HTR-8/SVneo (cell line): ENCODE data around the gene PSG4.
"Not testable (repeated sequence)": the region's sequence is repeated elsewhere in the genome, so short reads cannot be mapped to it uniquely, and the experiment has no call there.

Experiments
- DNase-seq: peaks from one replicate; pipeline ENCODE4 v3.0.0; 2011; ENCODE audit warnings: low spot score, mixed read lengths; ENCODE audit not compliant: insufficient read length
- FAIRE-seq: peaks from 2 replicates; lab custom pipeline; 2011; peaks lifted over from hg19 to GRCh38; lab: Jason Lieb, UNC

PSG4 gene

DNA sequence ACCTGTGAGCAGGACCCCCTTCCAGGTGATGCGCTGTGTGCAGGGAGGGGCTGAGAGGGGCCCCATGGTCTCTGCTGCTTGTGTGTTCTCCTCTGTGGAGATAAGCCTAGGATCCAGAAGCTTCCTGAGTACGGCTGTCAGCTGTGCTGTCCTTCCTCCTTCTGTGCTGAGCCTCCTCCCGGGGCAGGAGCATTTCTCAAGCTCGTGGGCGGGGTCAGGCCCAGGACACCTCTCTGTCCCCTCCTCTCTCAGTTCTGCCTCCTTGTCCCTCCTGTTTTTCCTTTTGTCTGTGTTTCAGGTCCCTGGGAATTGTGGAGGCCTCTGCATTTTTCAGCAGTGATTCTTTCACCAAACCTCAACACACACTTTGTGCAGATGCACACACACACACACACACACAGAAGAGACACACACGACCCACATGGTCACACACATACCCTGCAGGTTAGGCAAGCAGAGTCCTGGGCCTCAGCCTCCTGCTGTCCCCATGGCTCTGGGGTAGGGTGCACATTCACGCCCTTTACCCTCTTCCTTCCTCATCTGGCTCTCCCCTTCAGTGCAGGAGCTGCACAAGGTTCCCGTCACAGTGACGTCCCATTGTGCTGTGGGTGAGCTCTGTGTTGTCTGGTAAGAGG, at the start of gene PSG4:
TSS of gene PSG4 (minus strand) at position 168 of the 635 bp plus-strand sequence. CDS start at position 66, 102 bp downstream.
- peak; percentile 60 for FAIRE-seq
- not testable (repeated sequence) for DNase-seq

DNA sequence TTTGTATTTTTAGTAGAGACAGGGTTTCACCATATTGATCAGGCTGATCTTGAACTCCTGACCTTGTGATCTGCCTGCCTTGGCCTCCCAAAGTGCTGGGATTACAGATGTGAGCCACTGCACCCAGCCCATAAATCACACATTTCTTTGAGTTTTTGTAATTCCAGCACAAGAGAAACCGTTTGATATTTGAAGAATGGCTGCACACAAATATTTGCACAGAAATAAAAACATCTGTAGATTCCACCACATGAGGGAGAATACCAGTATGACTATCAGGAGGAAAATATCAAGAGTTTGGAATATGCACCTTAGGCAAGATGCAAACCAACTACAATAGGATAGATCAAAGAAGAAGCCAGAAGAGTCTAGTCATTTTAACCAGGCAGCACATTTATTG, 46.0 kb upstream of the PSG4 start:
- not testable (repeated sequence) for DNase-seq, FAIRE-seq

DNA sequence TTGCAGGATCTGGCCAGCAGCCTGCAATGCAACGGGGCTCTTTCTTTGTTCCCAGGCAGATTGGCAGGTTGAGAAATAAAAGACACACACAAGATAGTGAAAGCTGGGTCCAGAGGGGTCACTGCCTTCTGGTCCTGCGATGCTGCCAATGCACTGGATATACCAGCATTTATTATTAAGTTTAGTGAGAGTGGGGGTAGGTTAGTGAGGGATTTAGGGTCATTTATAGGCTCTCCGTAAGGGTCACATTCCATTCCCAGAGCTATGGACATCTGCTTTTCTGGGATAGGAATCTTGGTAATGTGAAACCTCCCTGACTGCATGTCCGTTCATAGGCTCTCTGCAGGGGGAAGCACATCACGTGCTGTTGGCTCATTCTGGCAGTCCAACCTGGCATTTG, 44.9 kb upstream of the PSG4 start:
- not testable (repeated sequence) for FAIRE-seq, DNase-seq

DNA sequence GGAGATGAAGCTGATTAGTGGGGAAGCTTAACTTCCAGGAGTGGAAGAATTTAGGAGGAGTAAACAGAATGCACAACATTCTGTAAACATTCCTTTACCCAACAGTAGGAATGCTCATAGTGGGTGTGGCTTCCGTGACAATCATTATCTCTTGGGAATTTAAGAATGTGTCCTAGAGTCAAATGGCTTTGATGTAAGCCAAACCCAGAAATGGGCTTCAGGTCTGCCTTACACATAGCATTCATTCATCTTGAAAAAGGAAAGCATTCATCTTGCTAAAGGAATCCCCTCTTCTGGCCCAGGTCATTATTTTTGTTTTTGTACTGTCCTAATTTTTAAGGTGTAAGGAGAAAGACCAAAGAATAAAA, 43.2 kb upstream of the PSG4 start:
- DNase-seq = not testable (repeated sequence)

DNA sequence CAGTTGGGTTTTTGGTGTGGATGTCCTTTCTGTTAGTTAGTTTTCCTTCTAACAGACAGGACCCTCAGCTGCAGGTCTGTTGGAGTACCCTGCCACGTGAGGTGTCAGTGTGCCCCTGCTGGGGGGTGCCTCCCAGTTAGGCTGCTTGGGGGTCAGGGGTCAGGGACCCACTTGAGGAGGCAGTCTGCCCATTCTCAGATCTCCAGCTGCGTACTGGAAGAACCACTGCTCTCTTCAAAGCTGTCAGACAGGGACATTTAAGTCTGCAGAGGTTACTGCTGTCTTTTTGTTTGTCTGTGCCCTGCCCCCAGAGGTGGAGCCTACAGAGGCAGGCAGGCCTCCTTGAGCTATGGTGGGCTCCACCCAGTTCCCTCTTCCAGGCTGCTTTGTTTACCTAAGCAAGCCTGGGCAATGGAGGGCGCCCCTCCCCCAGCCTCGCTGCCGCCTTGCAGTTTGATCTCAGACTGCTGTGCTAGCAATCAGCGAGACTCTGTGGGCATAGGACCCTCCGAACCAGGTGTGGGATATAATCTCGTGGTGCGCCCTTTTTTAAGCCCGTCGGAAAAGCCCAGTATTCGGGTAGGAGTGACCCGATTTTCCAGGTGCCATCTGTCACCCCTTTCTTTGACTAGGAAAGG, 41.9 kb upstream of the PSG4 start:
- FAIRE-seq, DNase-seq: not testable (repeated sequence)

More for the DNA sequence above, 43.2 kb upstream of the PSG4 start:
- not testable (repeated sequence) for FAIRE-seq

- not testable (repeated sequence) for DNase-seq, FAIRE-seq
Observed at GRCh38 chr19:43245848-43246247, 40.4 kb upstream of the PSG4 start.

- not testable (repeated sequence) for DNase-seq, FAIRE-seq
Observed at GRCh38 chr19:43242211-43242610, 36.8 kb upstream of the PSG4 start.

DNA sequence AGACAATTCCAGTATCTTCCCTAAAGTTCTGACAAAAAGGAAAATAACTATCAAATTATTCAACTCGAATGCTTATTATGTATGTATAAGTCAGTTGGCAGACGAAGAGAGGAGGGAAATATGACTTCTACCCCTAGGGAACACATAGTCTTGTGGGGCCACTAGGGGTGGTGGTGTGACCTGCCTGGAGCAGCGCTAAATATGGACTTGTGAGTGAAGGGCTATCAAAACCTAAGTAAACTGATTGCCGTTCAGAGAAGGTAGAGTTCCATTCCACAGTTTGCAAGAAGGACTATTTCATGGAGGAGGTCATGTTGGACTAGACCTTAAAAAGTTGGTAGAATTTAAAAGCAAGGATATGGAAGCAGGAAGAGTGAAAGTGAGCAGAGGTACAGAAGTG, 32.8 kb upstream of the PSG4 start:
- DNase-seq, FAIRE-seq: not testable (repeated sequence)

DNA sequence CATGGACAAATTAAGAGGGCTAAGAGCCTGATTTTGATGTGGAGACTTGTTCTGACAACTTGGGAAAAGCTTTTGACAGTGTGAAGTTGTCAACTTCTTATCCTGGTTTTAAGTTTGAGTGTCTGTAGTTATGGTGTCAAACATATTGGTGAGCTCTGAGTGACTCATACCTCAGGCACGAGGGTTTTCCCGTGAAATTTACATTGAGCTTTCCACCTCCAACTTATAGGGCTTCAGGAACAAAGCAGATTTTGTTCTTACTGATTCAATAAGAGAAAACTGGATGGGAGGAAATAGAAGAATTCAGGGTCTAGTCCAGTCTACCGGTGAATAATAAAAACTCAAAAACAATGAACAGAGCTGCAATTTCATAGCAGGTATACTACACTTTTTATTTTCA, 30.2 kb upstream of the PSG4 start:
- not testable (repeated sequence) for FAIRE-seq

DNA sequence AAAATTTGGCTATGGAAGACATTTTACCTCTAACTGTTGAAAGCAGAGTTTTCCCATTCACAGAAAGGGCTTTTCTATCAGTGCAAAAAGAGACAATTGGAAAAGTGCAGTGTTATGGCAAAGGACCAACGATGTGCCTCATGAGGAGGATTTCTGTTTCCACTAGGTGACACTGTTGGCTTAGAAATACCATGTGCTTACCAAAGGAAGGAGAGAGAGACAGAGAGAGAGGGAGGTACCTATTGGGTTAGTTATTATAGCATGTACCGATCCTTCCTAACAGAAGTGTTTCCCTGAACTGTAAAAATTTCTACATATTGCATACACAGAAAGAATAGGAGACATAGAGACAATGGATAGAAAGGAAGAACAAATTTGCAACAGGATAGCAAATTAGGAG, 23.9 kb upstream of the PSG4 start:
- no peak for DNase-seq

More for the DNA sequence above, 30.2 kb upstream of the PSG4 start:
- not testable (repeated sequence) for DNase-seq

GRCh38 chr19:43228730-43229129, 23.3 kb upstream of the PSG4 start:
- not testable (repeated sequence) for FAIRE-seq, DNase-seq

More for the DNA sequence above, 23.9 kb upstream of the PSG4 start:
- no peak for FAIRE-seq

DNA sequence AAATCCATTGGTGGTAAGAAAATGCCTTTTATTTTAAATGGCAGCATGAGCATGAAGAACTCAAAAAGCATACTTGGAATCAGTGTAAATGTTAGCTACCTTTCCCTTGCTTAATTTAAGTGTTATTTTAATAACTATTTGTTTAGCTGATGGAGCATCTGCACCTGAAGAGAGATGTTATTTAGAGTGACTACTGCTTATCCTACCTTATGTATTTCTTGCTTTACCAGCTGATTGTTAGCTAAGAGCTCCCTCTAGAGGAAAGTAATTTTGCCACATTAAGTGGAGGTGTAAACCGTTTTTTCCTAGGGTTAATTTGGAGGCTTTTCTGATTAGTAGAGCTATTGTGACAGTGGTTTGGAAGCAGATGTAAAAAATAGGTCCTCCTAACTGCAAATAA, 21.5 kb upstream of the PSG4 start:
- not testable (repeated sequence) for FAIRE-seq

DNA sequence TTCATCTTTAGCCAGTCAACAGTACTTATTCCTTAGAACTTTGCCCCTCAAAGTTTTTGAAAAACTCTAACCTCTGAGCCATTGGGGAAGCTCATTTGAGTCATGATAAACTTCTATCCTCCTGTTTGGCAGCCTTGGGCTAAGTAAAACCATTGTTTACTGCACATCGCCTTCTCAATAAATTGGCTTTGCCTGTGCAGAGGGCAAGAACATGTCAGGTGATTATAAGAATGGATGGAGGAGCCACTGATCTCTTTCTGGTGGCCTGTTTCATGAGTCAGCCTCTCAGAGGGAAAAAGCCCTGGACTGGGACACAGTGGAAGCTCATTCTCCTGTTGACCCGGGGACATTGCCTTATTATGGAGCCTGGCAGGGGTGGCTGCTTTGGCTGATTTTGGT, 19.4 kb upstream of the PSG4 start:
- DNase-seq (no peak), FAIRE-seq (no peak)

More for the DNA sequence above, 21.5 kb upstream of the PSG4 start:
- DNase-seq = not testable (repeated sequence)

- FAIRE-seq = not testable (repeated sequence)
- peak; percentile 43 for DNase-seq
Observed at GRCh38 chr19:43224201-43224854, 18.9 kb upstream of the PSG4 start.

DNA sequence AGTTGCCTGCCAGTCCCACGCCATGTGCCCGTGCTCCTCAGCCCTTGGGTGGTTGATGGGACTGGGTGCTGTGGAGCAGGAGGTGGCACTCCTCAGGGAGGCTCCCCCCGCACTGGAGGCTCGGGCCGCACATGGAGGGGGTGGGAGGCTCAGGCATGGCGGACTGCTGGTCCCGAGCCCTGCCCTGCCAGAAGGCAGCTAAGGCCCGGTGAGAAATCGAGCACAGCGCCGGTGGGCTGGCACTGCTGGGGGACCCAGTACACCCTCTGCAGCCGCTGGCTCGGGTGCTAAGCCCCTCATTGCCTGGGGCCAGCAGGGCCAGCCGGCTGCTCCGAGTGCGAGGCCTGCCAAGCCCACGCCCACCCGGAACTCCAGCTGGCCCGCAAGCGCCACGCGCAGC, 16.5 kb upstream of the PSG4 start:
- not testable (repeated sequence) for DNase-seq, FAIRE-seq

GRCh38 chr19:43219136-43219535, 13.7 kb upstream of the PSG4 start:
- FAIRE-seq, DNase-seq: not testable (repeated sequence)

DNA sequence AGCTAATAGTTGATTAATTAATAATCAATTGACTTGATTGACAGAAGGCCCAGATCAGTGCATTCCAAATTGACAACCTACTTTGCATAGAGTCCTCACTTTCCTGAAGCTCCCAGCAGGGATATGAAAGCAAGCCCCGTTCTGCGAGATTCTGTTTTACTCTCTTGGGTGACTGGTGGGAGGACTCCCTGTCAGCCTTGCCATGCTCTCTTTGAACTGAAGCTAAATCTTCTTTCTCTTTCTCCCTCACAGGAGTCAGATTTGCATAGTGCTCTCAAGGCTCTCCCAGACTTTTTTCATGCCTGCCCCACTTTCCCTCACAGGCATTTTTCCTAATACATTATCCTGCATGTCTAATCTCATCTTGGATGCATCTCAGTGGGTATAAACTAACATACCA, 10.4 kb upstream of the PSG4 start:
- DNase-seq, FAIRE-seq: not testable (repeated sequence)

DNA sequence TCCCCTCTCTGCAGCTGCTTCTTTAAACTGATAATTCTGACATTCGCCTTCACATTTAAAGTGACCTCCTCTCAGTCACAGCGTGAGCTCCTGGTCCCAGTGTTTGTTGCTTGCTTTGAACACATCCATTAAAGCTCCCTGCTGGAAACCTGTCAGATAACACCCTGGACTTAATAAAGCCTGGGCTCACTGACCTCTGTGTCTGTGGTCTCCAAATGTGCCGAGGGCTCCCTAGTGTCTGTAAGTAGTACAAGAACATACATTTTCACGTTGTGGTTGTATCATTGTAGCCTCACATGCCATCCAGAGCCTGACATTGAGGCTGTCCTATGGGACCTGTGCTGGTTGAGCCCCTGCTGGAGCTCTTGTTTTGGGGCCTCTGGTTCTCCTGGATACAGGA, 2.6 kb upstream of the PSG4 start:
- DNase-seq = no peak
- no peak for FAIRE-seq

GRCh38 chr19:43207174-43207573, 1.7 kb upstream of the PSG4 start:
- FAIRE-seq, DNase-seq: not testable (repeated sequence)

DNA sequence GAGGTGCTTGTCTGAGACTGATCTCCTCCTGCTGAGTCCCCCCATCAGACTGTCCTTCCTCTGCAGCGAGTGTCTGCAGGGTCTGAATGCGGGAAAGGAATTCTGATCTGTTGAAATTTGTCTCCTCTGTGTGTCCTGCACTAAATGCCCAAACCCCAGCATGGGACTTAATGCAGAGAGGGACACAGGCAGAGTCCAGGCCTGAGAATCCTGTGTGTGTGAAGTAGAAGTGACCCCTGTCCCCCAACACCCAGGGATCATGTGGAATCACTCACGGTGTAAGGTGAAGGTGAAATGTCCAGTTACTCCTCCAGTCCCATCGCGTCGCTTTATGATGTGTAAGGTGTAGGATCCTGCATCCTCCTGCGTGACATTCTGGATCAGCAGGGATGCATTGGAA, 1.8 kb downstream of the PSG4 start:
- not testable (repeated sequence) for FAIRE-seq

GRCh38 chr19:43201891-43202290, 3.5 kb downstream of the PSG4 start:
- DNase-seq, FAIRE-seq: not testable (repeated sequence)

More for the DNA sequence above, 1.8 kb downstream of the PSG4 start:
- not testable (repeated sequence) for DNase-seq
